ENCODE measurements around the gene CA10. TPM values are rescaled to one million over a fixed set of nuclear protein-coding genes. Genes with fewer than 3 reads are reported as not detected.
A peak's percentile ranks its signal among the peaks of the same experiment; 100 is the strongest.

Gene CA10
- total RNA-seq, 6 experiments from 2014 or later = not detected

GRCh38 chr17:51587516-51587915, 571.0 kb downstream of the CA10 start:
- no peak for DNase-seq
- no peak for TF ChIP-seq CTCF (IDR thresholded peaks at IDR 0.05)
- Mint-ChIP-seq H3K4me1 (ENCODE audit: low read depth) (no peaks in the 10 kb centered on the region), H3K36me3 (ENCODE audit: low read depth) (peaks cover 4% of the 10 kb centered on the region), H3K9me3 (peaks cover 49% of the 10 kb centered on the region), H3K4me3 (no peak overlapping the region), H3K27me3 (ENCODE audit: insufficient read depth) (no peaks in the 10 kb centered on the region), H3K27ac (no peak overlapping the region)

- Mint-ChIP-seq H3K27me3 (ENCODE audit: insufficient read depth) (no peaks in the 10 kb centered on the region), H3K4me3 (no peak overlapping the region), H3K27ac (no peak overlapping the region), H3K4me1 (ENCODE audit: low read depth) (no peaks in the 10 kb centered on the region), H3K36me3 (ENCODE audit: low read depth) (no peaks in the 10 kb centered on the region), H3K9me3 (peaks cover 38% of the 10 kb centered on the region)
- peak; percentile 23; the same call in 1 of the 2 replicates for TF ChIP-seq CTCF (IDR thresholded peaks at IDR 0.05)
- no peak for DNase-seq
Measured at GRCh38 chr17:51585514-51586104, 572.9 kb downstream of the CA10 start.

- H3K27ac Mint-ChIP-seq = no peak overlapping the region
- no peaks in the 10 kb centered on the region for H3K36me3 Mint-ChIP-seq (ENCODE audit: low read depth)
- no peaks in the 10 kb centered on the region for H3K4me1 Mint-ChIP-seq (ENCODE audit: low read depth)
- no peak overlapping the region for H3K4me3 Mint-ChIP-seq
- TF ChIP-seq CTCF (IDR thresholded peaks at IDR 0.05) = no peak
- no peaks in the 10 kb centered on the region for H3K27me3 Mint-ChIP-seq (ENCODE audit: insufficient read depth)
- no peak for DNase-seq
- peaks cover 51% of the 10 kb centered on the region for H3K9me3 Mint-ChIP-seq
Measured at GRCh38 chr17:51580869-51581268, 577.6 kb downstream of the CA10 start.
